Muscle layer of duodenum (tissue), 2 donors: Measurements from ENCODE around the gene KIF16B.

Experiments used
- H3K27ac ChIP-seq: one replicate; pipeline ENCODE4 v1.7.0; 2013; ENCODE audit warnings: mild to moderate bottlenecking, low read length
- H3K27me3 ChIP-seq: one replicate; pipeline ENCODE4 v1.7.0; 2013; ENCODE audit warnings: low read depth, mild to moderate bottlenecking, control low read depth, low read length
- H3K36me3 ChIP-seq, 2 donors: one replicate each; pipeline ENCODE4 v1.7.0; 2013; ENCODE audit warnings: low read length in 2 of 2, control low read depth in 1 of 2, mild to moderate bottlenecking in 1 of 2; ENCODE audit not compliant: insufficient read depth in 2 of 2, control insufficient read depth in 1 of 2
- H3K4me1 ChIP-seq, 2 donors: one replicate each; pipeline ENCODE4 v1.7.0; 2013; ENCODE audit warnings: low read length in 2 of 2, mild to moderate bottlenecking in 2 of 2, control low read depth in 1 of 2, moderate library complexity in 1 of 2; ENCODE audit not compliant: insufficient read depth in 2 of 2, control insufficient read depth in 1 of 2
- H3K4me3 ChIP-seq, 2 donors: one replicate each; pipeline ENCODE4 v1.7.0; 2013; ENCODE audit warnings: low read length in 2 of 2, low read depth in 1 of 2, mild to moderate bottlenecking in 1 of 2
- H3K9me3 ChIP-seq, 2 donors: one replicate each; pipeline ENCODE4 v1.7.0; 2013; ENCODE audit warnings: low read length in 2 of 2, control low read depth in 1 of 2, mild to moderate bottlenecking in 1 of 2; ENCODE audit not compliant: control insufficient read depth in 1 of 2
- donor health status: healthy.

The KIF16B gene

GRCh38 chr20:16491294-16491905, 81.8 kb downstream of the KIF16B start:
- Histone ChIP-seq H3K4me3 (no peak overlapping the region), H3K27me3 (no peaks in the 10 kb centered on the region), H3K36me3 (peaks cover 16 to 19% of the 10 kb centered on the region in 2 donors), H3K9me3 (no peaks in the 10 kb centered on the region), H3K4me1 (no peaks in the 10 kb centered on the region), H3K27ac (no peak overlapping the region)

- Histone ChIP-seq H3K4me1 (no peaks in the 10 kb centered on the region), H3K9me3 (no peaks in the 10 kb centered on the region), H3K4me3 (no peak overlapping the region), H3K36me3 (peaks cover 16 to 19% of the 10 kb centered on the region in 2 donors), H3K27ac (no peak overlapping the region), H3K27me3 (no peaks in the 10 kb centered on the region)
These were observed 82.6 kb downstream of the KIF16B start for GRCh38 chr20:16490696-16491095.

GRCh38 chr20:16488616-16489015, 84.6 kb downstream of the KIF16B start:
- peaks cover 0 to 5% of the 10 kb centered on the region in 2 donors for H3K4me1 ChIP-seq
- H3K27ac ChIP-seq: no peak overlapping the region
- H3K36me3 ChIP-seq: peaks cover 8 to 19% of the 10 kb centered on the region in 2 donors
- H3K4me3 ChIP-seq: no peak overlapping the region
- no peaks in the 10 kb centered on the region for H3K27me3 ChIP-seq
- H3K9me3 ChIP-seq: no peaks in the 10 kb centered on the region

GRCh38 chr20:16488086-16488485, 85.2 kb downstream of the KIF16B start:
- H3K27ac ChIP-seq: no peak overlapping the region
- H3K4me1 ChIP-seq: peaks cover 0 to 5% of the 10 kb centered on the region in 2 donors
- no peaks in the 10 kb centered on the region for H3K9me3 ChIP-seq
- no peak overlapping the region for H3K4me3 ChIP-seq
- no peaks in the 10 kb centered on the region for H3K27me3 ChIP-seq
- peaks cover 8 to 14% of the 10 kb centered on the region in 2 donors for H3K36me3 ChIP-seq

GRCh38 chr20:16486532-16486931, 86.7 kb downstream of the KIF16B start:
- H3K4me1 ChIP-seq: peaks cover 0 to 5% of the 10 kb centered on the region in 2 donors
- no peak overlapping the region for H3K4me3 ChIP-seq
- no peak overlapping the region for H3K27ac ChIP-seq
- peaks cover 0 to 8% of the 10 kb centered on the region in 2 donors for H3K36me3 ChIP-seq
- H3K27me3 ChIP-seq: no peaks in the 10 kb centered on the region
- no peaks in the 10 kb centered on the region for H3K9me3 ChIP-seq

GRCh38 chr20:16485401-16485800, 87.8 kb downstream of the KIF16B start:
- no peak overlapping the region for H3K4me3 ChIP-seq
- no peaks in the 10 kb centered on the region for H3K27me3 ChIP-seq
- peaks cover 0 to 5% of the 10 kb centered on the region in 2 donors for H3K4me1 ChIP-seq
- no peaks in the 10 kb centered on the region for H3K9me3 ChIP-seq
- H3K27ac ChIP-seq: no peak overlapping the region
- peaks cover 0 to 8% of the 10 kb centered on the region in 2 donors for H3K36me3 ChIP-seq

GRCh38 chr20:16483024-16483423, 90.2 kb downstream of the KIF16B start:
- peaks cover 0 to 6% of the 10 kb centered on the region in 2 donors for H3K36me3 ChIP-seq
- H3K27ac ChIP-seq: no peak overlapping the region
- no peaks in the 10 kb centered on the region for H3K27me3 ChIP-seq
- H3K4me3 ChIP-seq: no peak overlapping the region
- peaks cover 0 to 5% of the 10 kb centered on the region in 2 donors for H3K4me1 ChIP-seq
- no peaks in the 10 kb centered on the region for H3K9me3 ChIP-seq

- no peak overlapping the region for H3K4me3 ChIP-seq
- H3K27me3 ChIP-seq: no peaks in the 10 kb centered on the region
- peaks cover 0 to 5% of the 10 kb centered on the region in 2 donors for H3K36me3 ChIP-seq
- no peaks in the 10 kb centered on the region for H3K9me3 ChIP-seq
- no peak overlapping the region for H3K27ac ChIP-seq
- H3K4me1 ChIP-seq: peaks cover 0 to 5% of the 10 kb centered on the region in 2 donors
These were observed 91.3 kb downstream of the KIF16B start for GRCh38 chr20:16481977-16482376.

GRCh38 chr20:16479666-16480065, 93.6 kb downstream of the KIF16B start:
- H3K27me3 ChIP-seq: no peaks in the 10 kb centered on the region
- peaks cover 0 to 2% of the 10 kb centered on the region in 2 donors for H3K36me3 ChIP-seq
- peaks cover 0 to 13% of the 10 kb centered on the region in 2 donors for H3K4me1 ChIP-seq
- H3K27ac ChIP-seq: no peak overlapping the region
- H3K9me3 ChIP-seq: no peaks in the 10 kb centered on the region
- no peak overlapping the region for H3K4me3 ChIP-seq

- Histone ChIP-seq H3K4me1 (peaks cover 0 to 14% of the 10 kb centered on the region in 2 donors), H3K27me3 (no peaks in the 10 kb centered on the region), H3K27ac (no peak overlapping the region), H3K4me3 (no peak overlapping the region), H3K9me3 (no peaks in the 10 kb centered on the region), H3K36me3 (peaks cover 0 to 2% of the 10 kb centered on the region in 2 donors)
These were observed 95.6 kb downstream of the KIF16B start for GRCh38 chr20:16477632-16478031.

- H3K27me3 ChIP-seq: no peaks in the 10 kb centered on the region
- H3K4me1 ChIP-seq: peaks cover 0 to 14% of the 10 kb centered on the region in 2 donors
- peaks cover 0 to 2% of the 10 kb centered on the region in 2 donors for H3K36me3 ChIP-seq
- H3K9me3 ChIP-seq: no peaks in the 10 kb centered on the region
- H3K4me3 ChIP-seq: no peak overlapping the region
- H3K27ac ChIP-seq: no peak overlapping the region
These were observed 97.2 kb downstream of the KIF16B start for GRCh38 chr20:16476032-16476431.

- H3K4me3 ChIP-seq: no peak overlapping the region
- H3K9me3 ChIP-seq: no peaks in the 10 kb centered on the region
- H3K27ac ChIP-seq: no peak overlapping the region
- no peaks in the 10 kb centered on the region for H3K27me3 ChIP-seq
- peaks cover 0 to 2% of the 10 kb centered on the region in 2 donors for H3K36me3 ChIP-seq
- peaks cover 0 to 14% of the 10 kb centered on the region in 2 donors for H3K4me1 ChIP-seq
These were observed 98.0 kb downstream of the KIF16B start for GRCh38 chr20:16475225-16475624.
